IPS-11a (cell line): Measurements from ENCODE around the gene GNB1.
"Not testable (repeated sequence)": the region's sequence is repeated elsewhere in the genome, so short reads cannot be mapped to it uniquely, and the experiment has no call there.

Experiments
- H3K4me3 ChIP-seq: one replicate; pipeline ENCODE4 v1.5.1; 2013; ENCODE audit warnings: low read depth, low read length, control low read depth

The GNB1 gene

GRCh38 chr1:1752190-1752589 lies 138.7 kb downstream of the GNB1 start:
- H3K4me3 ChIP-seq: no peak overlapping the region

GRCh38 chr1:1749941-1750340 lies 140.9 kb downstream of the GNB1 start:
- not testable (repeated sequence) for H3K4me3 ChIP-seq

DNA sequence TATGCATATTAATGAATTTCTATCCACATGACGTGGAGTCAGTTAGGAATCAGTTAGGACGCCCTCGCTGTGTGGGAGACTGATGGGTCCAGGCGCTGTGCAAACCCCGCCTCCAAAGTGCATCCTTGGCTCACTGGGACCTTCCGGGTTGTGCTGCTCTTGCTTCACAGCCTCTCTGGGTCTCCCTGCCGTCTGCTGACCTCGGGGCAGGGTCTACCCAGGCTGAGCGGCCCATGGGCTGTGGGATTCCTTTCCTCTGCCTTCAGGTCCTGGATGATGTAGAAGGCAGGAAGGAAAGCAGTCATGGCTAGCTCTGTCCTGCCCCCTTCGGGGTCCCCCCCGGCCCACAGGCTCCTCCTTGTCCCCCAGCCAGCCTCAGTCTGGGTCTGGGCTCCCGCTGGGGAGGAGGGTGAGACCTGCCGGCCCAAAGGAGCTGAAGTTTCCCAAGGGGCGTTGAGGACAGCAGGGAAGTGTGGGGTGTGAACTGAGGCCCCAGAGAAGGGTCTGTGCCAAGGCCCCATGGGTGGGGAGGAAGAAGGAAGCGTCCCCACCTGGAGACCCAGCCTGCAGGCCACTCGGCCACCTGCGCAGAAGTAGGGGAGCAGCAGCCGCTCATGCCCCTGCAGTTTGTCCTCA lies 142.1 kb downstream of the GNB1 start:
- H3K4me3 ChIP-seq: no peak overlapping the region

GRCh38 chr1:1746566-1746909 lies 144.3 kb downstream of the GNB1 start:
- H3K4me3 ChIP-seq: not testable (repeated sequence)

DNA sequence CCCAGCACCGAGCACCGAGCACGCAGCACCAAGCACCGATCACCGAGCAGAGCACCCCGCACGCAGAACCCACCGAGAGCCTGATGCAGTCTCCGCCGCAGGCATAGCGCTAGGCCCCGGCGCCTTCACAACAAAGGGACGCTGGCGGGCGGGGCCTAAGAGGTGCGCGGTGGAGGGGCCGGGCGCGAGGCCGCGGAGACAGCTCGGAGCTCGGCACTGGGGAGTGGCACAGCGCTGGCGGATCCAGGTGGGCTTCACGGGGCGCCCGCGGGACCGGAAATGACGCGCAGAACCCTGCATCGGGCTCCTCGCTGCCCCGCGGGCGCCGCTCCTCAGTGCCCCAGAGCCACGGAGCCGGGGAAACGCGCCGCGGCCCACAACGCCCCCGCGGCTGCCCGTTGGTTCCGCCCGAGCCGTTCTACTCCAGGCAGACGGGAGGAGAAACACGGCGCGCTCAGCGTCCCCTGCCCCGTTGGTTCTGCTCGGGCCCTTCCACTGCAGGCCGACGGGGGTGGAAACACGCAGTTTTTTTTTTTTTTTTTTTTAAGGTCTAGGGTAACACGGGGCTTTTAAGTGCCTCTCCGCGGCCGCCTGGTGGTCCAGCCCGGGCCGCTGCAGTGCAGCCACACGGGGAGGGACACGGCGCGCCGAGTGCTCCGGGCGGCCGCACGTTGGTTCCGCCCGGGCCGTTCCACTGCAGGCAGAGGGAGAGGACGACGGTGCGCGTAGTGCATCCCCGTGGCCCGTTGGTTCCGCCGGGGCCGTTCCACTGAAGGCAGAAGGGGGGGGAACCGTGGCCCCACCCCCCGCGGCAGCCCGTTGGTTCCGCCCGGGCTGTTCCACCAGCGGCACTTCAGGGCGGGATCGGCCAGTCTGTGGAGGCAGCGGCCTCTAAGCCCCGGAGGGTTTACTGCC lies 145.0 kb downstream of the GNB1 start:
- not testable (repeated sequence) for H3K4me3 ChIP-seq

DNA sequence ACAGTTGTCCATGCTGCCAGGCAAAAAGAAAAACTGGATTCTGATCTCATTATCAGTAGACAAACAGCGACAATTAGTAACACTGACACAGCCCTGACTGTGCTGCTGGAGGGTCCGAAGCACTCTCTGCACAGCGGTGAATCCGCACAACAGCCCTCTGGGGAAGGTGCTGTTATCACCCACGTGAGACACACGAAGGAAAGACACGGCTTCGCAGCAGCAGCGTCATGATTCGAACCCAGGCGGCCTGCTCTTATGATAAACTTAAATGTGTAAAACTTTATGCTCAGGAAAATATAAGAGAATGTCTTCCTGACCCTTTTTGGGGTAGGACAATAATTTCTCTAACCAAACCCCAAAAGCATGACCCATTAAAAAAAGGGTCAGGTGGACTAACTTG lies 148.4 kb downstream of the GNB1 start:
- not testable (repeated sequence) for H3K4me3 ChIP-seq

GRCh38 chr1:1741013-1741412 lies 149.9 kb downstream of the GNB1 start:
- H3K4me3 ChIP-seq: not testable (repeated sequence)

GRCh38 chr1:1738799-1739337 lies 152.0 kb downstream of the GNB1 start:
- H3K4me3 ChIP-seq: not testable (repeated sequence)

DNA sequence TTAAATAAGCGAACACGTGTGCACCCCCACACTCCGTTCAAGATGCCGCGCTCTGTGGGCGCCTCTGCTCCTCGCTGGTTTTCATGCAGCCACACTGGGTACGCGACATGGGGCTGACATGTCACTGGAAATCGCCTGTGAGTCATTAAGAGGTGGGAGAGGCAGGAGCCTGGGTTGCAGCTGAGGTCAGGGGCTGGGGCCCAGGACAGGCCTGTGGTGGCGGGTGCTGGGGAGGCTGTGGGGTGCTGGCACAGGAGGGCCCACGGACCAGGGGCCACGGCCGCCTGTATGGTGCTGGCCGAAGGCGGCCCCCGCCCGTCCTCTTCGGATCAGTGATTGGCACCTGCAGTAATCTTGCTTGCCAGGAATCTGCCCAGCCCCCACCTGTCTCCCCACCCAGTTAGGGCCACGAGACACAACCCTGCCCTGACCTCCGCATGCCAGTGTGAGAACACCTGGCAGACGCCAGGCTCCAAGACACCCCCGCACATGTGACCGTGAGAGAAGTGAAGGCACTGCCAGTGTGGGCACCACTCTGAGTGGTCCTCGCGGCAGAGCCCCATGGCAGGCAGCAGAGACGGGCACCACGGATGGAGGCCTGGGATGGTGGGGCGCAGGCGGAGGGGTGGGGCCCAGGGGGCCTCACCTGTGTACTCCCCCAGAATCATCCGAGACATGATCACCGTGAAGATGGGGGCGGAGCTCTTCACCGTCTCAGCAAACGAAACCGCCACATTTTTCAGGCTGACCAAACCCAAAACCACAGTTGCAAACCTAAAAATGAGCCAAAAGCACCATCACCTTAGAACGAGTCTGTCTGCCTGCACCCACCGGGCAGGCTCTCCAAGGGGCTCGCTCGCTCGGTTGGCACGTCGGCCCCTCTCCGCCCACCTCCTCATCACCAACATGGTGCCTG lies 153.0 kb downstream of the GNB1 start:
- not testable (repeated sequence) for H3K4me3 ChIP-seq
